GM04504 (cell line): ENCODE results near the gene CEP250.
"Not testable (repeated sequence)": the region's sequence is repeated elsewhere in the genome, so short reads cannot be mapped to it uniquely, and the experiment has no call there.

Source experiments
- DNase-seq: peaks from one replicate; pipeline ENCODE4 v3.0.0-alpha.2; 2012; ENCODE audit warnings: low read depth

CEP250 gene

DNA sequence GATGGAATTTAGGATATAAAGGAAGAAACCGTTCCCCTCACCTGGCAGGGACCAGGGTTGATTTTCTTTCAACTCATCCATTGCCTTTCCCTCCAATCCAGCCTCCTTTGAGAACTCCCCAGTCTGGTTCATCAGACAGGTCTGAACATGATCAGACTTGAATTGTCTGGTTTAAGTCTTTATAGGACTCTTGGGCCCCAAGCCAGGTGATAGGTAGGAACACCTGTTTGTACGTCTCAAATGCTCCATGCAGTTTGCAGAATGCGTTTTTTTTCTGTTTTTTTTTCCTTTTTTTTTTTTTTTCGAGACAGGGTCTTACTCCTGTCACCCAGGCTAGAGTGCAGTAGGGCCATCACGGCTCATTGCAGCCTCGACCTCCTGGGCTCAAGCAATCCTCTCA is 4.1 kb upstream of the CEP250 start:
- no peak for DNase-seq

- no peak for DNase-seq
Measured at GRCh38 chr20:35453647-35454046, 1.8 kb upstream of the CEP250 start.

DNA sequence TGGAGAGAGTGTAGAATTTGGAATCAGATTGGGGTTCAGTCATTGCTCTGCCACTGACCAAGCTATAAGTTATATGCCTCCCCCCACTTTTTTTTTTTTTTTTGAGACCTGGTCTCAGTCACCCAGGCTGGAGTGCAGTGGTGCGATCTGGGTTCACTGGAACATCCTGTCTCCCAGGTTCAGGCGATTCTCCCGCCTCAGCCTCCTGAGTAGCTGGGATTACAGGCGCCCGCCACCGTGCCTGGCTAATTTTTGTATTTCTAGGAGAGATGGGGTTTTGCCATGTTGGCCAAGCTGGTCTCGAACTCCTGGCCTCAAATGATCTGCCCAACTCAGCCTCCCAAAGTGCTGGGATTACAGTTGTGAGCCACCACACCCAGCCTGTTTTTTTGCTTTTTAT is 1.3 kb downstream of the CEP250 start:
- not testable (repeated sequence) for DNase-seq

DNA sequence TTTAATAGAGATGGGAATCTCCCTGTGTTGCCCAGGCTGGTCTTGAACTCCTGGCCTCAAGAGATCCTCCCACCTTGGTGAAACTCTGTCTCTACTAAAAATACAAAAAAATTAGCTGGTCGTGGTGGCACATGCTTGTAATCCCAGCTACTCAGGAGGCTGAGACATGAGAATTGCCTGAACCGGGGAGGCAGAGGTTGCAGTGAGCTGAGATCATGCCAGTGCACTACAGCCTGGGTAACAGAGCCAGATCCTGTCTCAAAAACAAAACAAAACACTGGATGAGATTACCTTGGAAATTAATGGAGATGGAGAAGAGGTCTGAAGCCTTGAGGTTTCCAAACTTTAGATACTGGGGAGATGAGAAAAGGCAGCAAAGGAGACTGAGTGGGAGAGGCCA is 2.1 kb downstream of the CEP250 start:
- not testable (repeated sequence) for DNase-seq

GRCh38 chr20:35458388-35458787 is 3.0 kb downstream of the CEP250 start:
- no peak for DNase-seq

- no peak for DNase-seq
Measured at GRCh38 chr20:35461620-35462019, 6.2 kb downstream of the CEP250 start.

- no peak for DNase-seq
Measured at GRCh38 chr20:35462351-35462750, 7.0 kb downstream of the CEP250 start.

DNA sequence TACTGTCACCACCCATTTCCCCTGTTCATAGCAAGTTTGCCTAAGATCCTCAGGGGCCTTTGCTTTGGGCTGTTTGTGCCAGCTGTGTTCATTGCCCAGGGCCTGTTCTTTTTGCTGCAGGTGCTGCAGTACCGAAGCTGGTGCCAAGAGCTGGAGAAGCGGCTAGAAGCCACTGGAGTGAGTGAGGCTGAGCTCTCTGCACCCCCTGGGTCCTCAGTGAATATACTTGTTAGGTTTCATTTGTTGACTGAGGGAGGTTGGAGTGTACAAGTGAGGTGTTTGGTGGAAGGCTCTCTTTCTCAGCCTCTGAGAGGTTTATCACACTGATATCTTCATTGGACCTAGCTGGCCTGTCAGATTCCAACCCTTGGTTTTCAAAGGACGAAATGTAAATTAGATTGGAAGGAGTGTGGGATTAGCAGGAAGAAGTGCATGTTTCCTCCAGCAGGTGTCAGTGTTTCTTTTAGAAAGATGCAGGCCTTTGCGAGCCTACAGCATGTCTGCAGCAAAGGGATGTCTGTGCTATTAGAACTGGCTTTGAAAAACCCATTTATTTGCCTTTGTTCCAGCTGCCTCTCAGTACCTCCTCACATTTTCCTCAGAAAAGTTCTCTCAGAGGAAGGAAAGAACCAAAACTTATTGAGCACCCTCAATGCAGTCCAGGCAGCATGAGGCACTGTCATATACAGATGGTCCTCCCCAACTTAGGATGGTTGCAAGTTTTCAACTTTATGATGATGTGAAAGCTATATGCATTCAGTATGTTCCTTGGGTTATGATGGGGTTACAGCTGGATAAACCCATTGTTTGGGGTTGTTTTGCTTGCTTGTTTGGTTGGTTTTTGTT is 8.3 kb downstream of the CEP250 start:
- peak; percentile 33 for DNase-seq

DNA sequence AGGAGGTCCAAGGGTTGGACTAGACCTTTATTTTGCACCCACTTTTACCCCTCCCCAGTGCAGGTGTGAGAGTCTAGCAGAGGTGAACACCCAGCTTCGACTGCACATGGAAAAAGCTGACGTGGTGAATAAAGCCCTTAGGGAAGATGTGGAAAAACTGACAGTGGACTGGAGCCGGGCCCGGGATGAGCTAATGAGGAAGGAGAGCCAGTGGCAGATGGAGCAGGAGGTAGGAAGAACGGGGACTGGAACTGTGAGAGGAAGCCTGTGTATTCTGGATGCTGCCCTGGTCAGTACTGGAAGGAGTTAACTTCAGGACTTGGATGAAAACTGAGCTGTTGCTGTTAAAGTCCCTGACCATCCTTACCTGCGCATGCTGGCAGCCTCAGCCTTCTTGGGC is 10.6 kb downstream of the CEP250 start:
- peak; percentile 19 for DNase-seq

DNA sequence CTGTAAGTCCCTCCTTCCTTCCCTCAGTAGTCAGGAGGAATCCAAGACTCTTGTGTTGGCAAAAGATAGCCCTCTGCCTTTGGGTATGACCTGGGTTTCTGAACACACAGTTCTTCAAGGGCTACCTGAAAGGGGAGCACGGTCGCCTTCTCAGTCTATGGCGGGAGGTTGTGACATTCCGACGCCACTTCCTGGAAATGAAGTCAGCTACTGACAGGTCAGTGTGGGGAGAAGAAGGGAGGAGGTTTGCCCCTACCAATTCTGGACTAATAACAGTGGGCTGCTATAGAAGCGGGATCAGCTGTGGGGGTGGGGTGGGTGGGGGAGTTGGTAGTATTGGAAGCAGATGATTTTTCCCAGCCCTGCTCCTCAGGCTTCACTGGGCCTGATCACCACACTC is 11.5 kb downstream of the CEP250 start:
- no peak for DNase-seq

DNA sequence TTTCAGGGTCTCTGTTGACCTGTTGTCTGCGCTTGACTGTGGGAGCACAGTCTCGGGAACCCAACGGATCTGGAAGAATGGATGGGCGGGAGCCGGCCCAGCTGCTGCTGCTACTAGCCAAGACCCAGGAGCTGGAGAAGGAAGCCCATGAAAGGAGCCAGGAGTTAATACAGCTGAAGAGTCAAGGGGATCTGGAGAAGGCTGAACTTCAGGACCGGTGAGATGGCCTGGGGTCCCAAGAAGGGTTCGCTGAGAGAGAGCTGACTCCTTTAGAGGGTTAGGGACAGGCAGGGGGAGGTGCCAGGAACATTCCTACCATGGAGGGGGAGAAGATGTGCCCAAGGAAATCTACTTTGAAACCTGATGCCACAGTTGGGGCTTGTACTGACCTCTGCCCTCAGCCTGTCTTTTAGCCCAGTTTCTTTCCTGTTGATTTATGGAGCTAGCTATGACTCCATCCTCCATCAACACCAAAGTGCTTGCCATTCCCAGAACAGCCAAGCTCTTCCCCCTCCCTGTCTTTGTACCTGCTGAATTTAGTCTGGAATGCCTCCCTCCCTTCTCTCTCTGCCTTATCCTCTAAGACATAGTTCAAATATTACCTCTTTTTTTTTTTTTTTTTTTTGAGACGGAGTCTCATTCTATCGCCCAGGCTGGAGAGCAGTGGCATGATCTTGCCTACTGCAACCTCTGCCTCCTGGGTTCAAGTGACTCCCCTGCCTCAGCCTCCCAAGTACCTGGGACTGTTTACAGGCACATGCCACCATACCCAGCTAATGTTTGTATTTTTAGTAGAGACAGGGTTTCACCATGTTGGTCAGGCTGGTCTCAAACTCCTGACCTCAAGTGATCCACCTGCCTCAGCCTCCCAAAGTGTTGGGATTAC is 12.2 kb downstream of the CEP250 start:
- peak; percentile 52 for DNase-seq

DNA sequence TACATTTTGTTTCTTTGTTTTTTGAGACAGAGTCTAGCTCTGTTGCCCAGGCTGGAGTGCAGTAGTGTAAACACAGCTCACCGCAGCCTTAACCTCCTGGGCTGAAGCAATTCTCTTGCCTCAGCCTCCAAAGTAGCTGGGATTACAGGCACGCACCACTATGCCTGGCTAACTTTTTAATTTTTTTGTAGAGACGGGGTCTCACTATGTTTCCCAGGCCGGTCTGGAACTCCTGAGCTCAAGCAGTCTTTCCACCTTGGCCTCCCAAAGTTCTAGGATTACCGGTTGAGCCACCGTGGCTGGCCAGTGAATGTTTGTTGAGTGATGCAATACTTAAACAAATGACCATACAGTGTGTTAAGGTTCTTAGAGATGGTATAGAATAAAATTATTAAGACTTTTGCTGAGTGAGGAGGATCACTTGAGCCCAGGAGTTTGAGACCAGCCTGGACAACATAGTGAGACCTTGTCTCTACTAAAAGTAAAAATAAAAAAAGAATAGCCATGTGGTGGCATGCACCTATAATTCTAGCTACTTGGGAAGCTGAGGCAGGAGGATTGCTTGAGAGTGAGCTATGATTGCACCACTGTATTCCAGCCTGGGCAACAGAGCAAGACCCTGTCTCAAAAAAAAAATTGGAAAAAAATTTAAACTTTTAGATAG is 13.4 kb downstream of the CEP250 start:
- no peak for DNase-seq

GRCh38 chr20:35472209-35472608 is 16.8 kb downstream of the CEP250 start:
- no peak for DNase-seq

- DNase-seq: no peak
Measured at GRCh38 chr20:35473684-35474083, 18.3 kb downstream of the CEP250 start.

GRCh38 chr20:35474303-35474871 is 19.0 kb downstream of the CEP250 start:
- DNase-seq: no peak

DNA sequence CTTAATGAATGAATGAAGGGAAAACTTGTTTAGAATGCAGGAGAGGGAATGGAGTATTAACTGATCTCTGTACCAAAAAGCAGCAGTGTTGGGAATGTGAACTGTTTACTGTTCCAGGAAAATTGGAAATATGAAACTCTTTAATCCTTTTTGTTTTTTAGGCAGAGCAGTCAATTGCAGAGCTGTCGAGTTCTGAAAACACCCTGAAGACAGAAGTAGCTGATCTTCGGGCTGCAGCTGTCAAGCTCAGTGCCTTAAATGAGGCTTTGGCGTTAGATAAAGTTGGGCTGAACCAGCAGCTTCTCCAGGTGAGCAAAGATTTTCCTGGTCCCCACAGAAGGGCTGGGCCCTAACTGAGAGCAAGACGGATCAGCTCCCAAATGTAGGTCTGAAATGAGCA is 20.9 kb downstream of the CEP250 start:
- DNase-seq: no peak

DNA sequence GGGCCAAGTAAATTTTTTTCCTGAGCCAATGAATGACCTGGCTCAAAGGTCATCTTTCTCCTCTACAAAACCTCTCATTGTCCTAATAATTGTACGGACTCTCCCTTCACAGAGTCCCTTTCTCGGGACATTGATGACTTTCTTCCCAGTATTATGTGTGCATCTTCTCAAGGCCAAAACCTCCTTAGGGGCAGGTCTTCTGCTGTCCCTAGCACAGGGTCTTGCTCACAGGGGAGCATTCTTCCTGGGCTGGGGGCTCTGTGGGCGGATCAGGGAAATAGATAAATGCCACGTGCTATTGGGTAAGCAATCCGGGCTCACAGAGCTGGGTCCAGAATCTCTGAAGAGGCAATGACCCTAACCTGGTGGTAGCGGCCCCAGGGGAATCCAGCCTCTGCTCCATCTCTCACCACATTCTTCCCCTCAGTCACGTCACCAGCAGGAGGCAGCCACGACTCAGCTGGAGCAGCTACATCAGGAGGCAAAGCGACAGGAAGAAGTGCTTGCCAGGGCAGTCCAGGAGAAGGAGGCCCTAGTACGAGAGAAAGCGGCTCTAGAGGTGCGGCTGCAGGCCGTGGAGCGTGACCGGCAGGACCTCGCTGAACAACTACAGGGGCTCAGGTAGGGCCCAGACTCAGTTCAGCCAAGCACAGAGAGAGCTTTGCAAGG is 23.5 kb downstream of the CEP250 start:
- no peak for DNase-seq

- no peak for DNase-seq
Measured at GRCh38 chr20:35479798-35480197, 24.4 kb downstream of the CEP250 start.

DNA sequence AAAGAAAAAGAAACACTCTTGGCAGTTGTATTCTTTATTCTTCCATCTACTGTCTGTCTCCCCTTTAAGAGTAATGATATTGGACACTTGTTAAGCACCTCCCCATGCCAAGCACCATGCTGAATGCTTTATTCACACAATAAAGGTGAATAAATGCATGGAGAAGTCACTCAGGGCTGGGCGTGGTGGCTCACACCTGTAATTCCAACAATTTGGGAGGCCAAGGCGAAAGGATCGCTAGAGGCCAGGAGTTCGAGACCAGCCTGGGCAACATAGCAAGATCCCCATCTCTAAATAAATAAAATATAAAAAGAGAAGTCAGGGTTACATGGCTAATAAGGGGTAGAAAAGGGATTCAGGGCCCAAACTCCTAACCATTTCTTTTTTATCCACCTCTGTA is 32.1 kb downstream of the CEP250 start:
- no peak for DNase-seq

- DNase-seq: no peak
Measured at GRCh38 chr20:35489717-35490116, 34.3 kb downstream of the CEP250 start.

- DNase-seq: no peak
Measured at GRCh38 chr20:35490736-35491181, 35.4 kb downstream of the CEP250 start.

DNA sequence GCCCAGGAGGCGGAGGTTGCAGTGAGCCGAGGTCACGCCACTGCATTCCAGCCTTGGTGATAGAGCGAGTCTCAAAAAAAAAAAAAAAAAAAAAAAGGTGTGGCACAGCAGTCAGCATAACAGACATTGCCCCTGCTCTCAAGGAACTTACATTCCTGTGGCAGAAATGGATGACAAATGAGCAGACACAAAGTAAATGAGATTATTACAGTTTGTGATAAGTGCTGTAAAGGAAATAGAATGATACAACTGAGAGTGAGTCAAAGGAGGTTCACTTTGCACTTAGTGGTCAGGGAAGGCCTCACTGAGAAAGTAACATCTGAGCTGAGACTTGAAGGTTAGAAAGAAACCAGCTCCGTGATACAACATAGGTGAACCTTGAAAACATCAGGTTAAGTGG is 36.4 kb downstream of the CEP250 start:
- no peak for DNase-seq
